Liver (tissue), 9 donors: ENCODE data around the gene LARGE1. TPM values are rescaled to one million over a fixed set of nuclear protein-coding genes. Genes with fewer than 3 reads are reported as not detected.

Source experiments
- DNase-seq: peaks from one replicate; pipeline ENCODE4 v3.0.0-alpha.2; 2017; ENCODE audit warnings: low spot score
- H3K27ac ChIP-seq, 2 donors: one replicate each; pipeline ENCODE4 v1.7.0; 2013; ENCODE audit warnings: inconsistent platforms in 2 of 2, low read length in 2 of 2, control low read depth in 1 of 2, low read depth in 1 of 2, mild to moderate bottlenecking in 1 of 2
- H3K27me3 ChIP-seq, 4 donors: one replicate each; pipeline versions ENCODE4 v1.6.1 to v1.7.0; 2013; ENCODE audit warnings: low read length in 3 of 4, inconsistent platforms in 1 of 4, mild to moderate bottlenecking in 1 of 4, moderate library complexity in 1 of 4; ENCODE audit not compliant: control insufficient read depth in 4 of 4, insufficient read depth in 4 of 4
- H3K36me3 ChIP-seq, 4 donors: one replicate each; pipeline versions ENCODE4 v1.6.1 to v1.7.0; 2013; ENCODE audit warnings: low read length in 3 of 4, mild to moderate bottlenecking in 3 of 4, low read depth in 1 of 4, moderate library complexity in 1 of 4; ENCODE audit not compliant: control insufficient read depth in 4 of 4, insufficient read depth in 3 of 4
- H3K4me1 ChIP-seq, 4 donors: one replicate each; pipeline versions ENCODE4 v1.6.1 to v1.7.0; 2013; ENCODE audit warnings: low read length in 3 of 4, mild to moderate bottlenecking in 3 of 4, moderate library complexity in 1 of 4; ENCODE audit not compliant: control insufficient read depth in 4 of 4, insufficient read depth in 4 of 4
- H3K4me3 ChIP-seq, 3 donors: one replicate each; pipeline versions ENCODE4 v1.6.1 to v1.7.0; 2013; ENCODE audit warnings: low read length in 3 of 3, control low read depth in 1 of 3, low read depth in 1 of 3, mild to moderate bottlenecking in 1 of 3
- H3K9ac ChIP-seq, 2 donors: one replicate each; pipeline ENCODE4 v1.7.0; 2013; ENCODE audit warnings: low read length in 2 of 2, mild to moderate bottlenecking in 2 of 2, moderate library complexity in 2 of 2, control low read depth in 1 of 2, low read depth in 1 of 2
- H3K9me3 ChIP-seq, 4 donors: one replicate each; pipeline versions ENCODE4 v1.6.1 to v1.7.0; 2013; ENCODE audit warnings: low read length in 3 of 4; ENCODE audit not compliant: control insufficient read depth in 4 of 4
- ATF3 ChIP-seq: IDR thresholded peaks from 2 replicates; pipeline ENCODE4 v1.6.1; 2016; ENCODE audit warnings: antibody characterized with exemption
- CTCF ChIP-seq: fragments of 150-350 bp; IDR thresholded peaks from 2 replicates; pipeline ENCODE4 v1.5.1; 2017; ENCODE audit warnings: improper control_type of control experiment, low read depth, low read length; ENCODE audit not compliant: missing input control
- EGR1 ChIP-seq, 2 donors: IDR thresholded peaks; 2 replicates each; pipeline ENCODE4 v1.6.1; 2016 to 2018; ENCODE audit warnings: antibody characterized with exemption in 2 of 2, low read depth in 2 of 2
- FOXA2 ChIP-seq: IDR thresholded peaks from 2 replicates; pipeline ENCODE4 v1.6.1; 2016; ENCODE audit warnings: antibody characterized with exemption
- GABPA ChIP-seq, 2 donors: IDR thresholded peaks in 1 of 2; conservative IDR thresholded peaks in 1 of 2; 2 replicates each; pipeline ENCODE4 v1.6.1; 2016; ENCODE audit warnings: antibody characterized with exemption in 2 of 2, mild to moderate bottlenecking in 1 of 2, moderate library complexity in 1 of 2
- HNF4G ChIP-seq: IDR thresholded peaks from 2 replicates; pipeline ENCODE4 v1.6.1; 2016; ENCODE audit warnings: antibody characterized with exemption
- JUND ChIP-seq, 2 donors: IDR thresholded peaks; 2 replicates each; pipeline ENCODE4 v1.6.1; 2016; ENCODE audit warnings: antibody characterized with exemption in 2 of 2
- MAX ChIP-seq: IDR thresholded peaks from 2 replicates; pipeline ENCODE4 v1.6.1; 2016; ENCODE audit warnings: antibody characterized with exemption
- NR2F2 ChIP-seq: IDR thresholded peaks from 2 replicates; pipeline ENCODE4 v1.6.1; 2016; ENCODE audit warnings: antibody characterized with exemption
- RAD21 ChIP-seq, 2 donors: IDR thresholded peaks; 2 replicates each; pipeline ENCODE4 v1.6.1; 2016; ENCODE audit warnings: antibody characterized with exemption in 2 of 2, mild to moderate bottlenecking in 2 of 2
- REST ChIP-seq: IDR thresholded peaks from 2 replicates; pipeline ENCODE4 v1.6.1; 2016; ENCODE audit warnings: antibody characterized with exemption, mild to moderate bottlenecking
- RXRA ChIP-seq, 2 donors: IDR thresholded peaks; 2 replicates each; pipeline ENCODE4 v1.6.1; 2017 to 2018; ENCODE audit warnings: antibody characterized with exemption in 2 of 2, mild to moderate bottlenecking in 1 of 2
- SP1 ChIP-seq: IDR thresholded peaks from 2 replicates; pipeline ENCODE4 v1.6.1; 2018; ENCODE audit warnings: antibody characterized with exemption, mild to moderate bottlenecking
- TAF1 ChIP-seq: conservative IDR thresholded peaks from 2 replicates; pipeline ENCODE4 v1.6.1; 2016; ENCODE audit warnings: antibody characterized with exemption, mild to moderate bottlenecking
- YY1 ChIP-seq: IDR thresholded peaks from 2 replicates; pipeline ENCODE4 v1.6.1; 2016; ENCODE audit warnings: antibody characterized with exemption, mild to moderate bottlenecking
- ZBTB33 ChIP-seq: IDR thresholded peaks from 2 replicates; pipeline ENCODE4 v1.6.1; 2016; ENCODE audit warnings: antibody characterized with exemption
- WGBS: extraction: QIAGEN DNeasy Blood & Tissue Kit; methylation state at CpG from one replicate; pipeline ENCODE4 v1.1.7; 2013; 5-methylcytosine and 5-hydroxymethylcytosine counted together
- polyA plus RNA-seq, 2 donors: library from polyadenylated mRNA; stranded (reverse) in 1 of 2; unstranded in 1 of 2; fragments of 200-250 nt in 1 of 2; fragments of >200 nt in 1 of 2; fragmentation: Nextera tagmentation in 1 of 2; extraction: Ambion mirVana in 1 of 2; gene quantifications; one replicate each; pipeline versions ENCODE4 v1.2.1 to v1.2.3, GENCODE V29; 2013 to 2015
- total RNA-seq, 2 donors: library from RNA; depleted of rRNA; stranded (reverse); fragments of >200 nt; gene quantifications; one replicate each; pipeline ENCODE4 v1.2.3, GENCODE V29; 2014
- donor health status: healthy.
- donor health status: healthy.
- donor health status: healthy.
- donor health status: healthy.
- donor health status: healthy.

Gene LARGE1
- total and polyA plus RNA-seq, 4 donors, result 2.3 to 14.1 (median 5.7) TPM

- no peak overlapping the region for H3K27ac ChIP-seq
- no peaks in the 10 kb centered on the region for H3K27me3 ChIP-seq
- TF ChIP-seq NR2F2 (no peak), SP1 (no peak), ATF3 (no peak), JUND (IDR thresholded peaks at IDR 0.05) (no peak), RXRA (IDR thresholded peaks at IDR 0.05) (no peak), RAD21 (IDR thresholded peaks at IDR 0.05) (no peak), ZBTB33 (no peak), TAF1 (no peak), REST (no peak)
- no peaks in the 10 kb centered on the region for H3K4me1 ChIP-seq
- H3K9me3 ChIP-seq, result no peaks in the 10 kb centered on the region
- DNase-seq, result no peak
- no peak overlapping the region for H3K9ac ChIP-seq
- H3K36me3 ChIP-seq, result no peaks in the 10 kb centered on the region
- H3K4me3 ChIP-seq, result no peak overlapping the region
- WGBS, result 94% methylated on average over 3 of the region's 3 CpGs
Measured at GRCh38 chr22:33680632-33681031, 239.6 kb downstream of the LARGE1 start.

GRCh38 chr22:33678523-33678922 lies 241.8 kb downstream of the LARGE1 start:
- Histone ChIP-seq H3K9me3 (no peaks in the 10 kb centered on the region), H3K4me3 (no peak overlapping the region), H3K9ac (no peak overlapping the region), H3K36me3 (no peaks in the 10 kb centered on the region), H3K4me1 (no peaks in the 10 kb centered on the region), H3K27me3 (no peaks in the 10 kb centered on the region), H3K27ac (no peak overlapping the region)
- TF ChIP-seq RAD21 (IDR thresholded peaks at IDR 0.05) (no peak), NR2F2 (no peak), CTCF (no peak), TAF1 (no peak)
- no peak for DNase-seq
- WGBS, result 91% methylated on average over 11 of the region's 11 CpGs

- no peaks in the 10 kb centered on the region for H3K9me3 ChIP-seq
- H3K4me3 ChIP-seq, result no peak overlapping the region
- H3K27me3 ChIP-seq, result no peaks in the 10 kb centered on the region
- H3K4me1 ChIP-seq, result no peaks in the 10 kb centered on the region
- no peak overlapping the region for H3K27ac ChIP-seq
- no peak overlapping the region for H3K9ac ChIP-seq
- H3K36me3 ChIP-seq, result no peaks in the 10 kb centered on the region
- 78% methylated on average over 4 of the region's 4 CpGs for WGBS
- DNase-seq, result no peak
- TF ChIP-seq SP1 (no peak), HNF4G (no peak), FOXA2 (no peak), RAD21 (IDR thresholded peaks at IDR 0.05) (no peak), NR2F2 (no peak), JUND (IDR thresholded peaks at IDR 0.05) (no peak), REST (no peak), ATF3 (no peak), TAF1 (no peak), GABPA (IDR thresholded peaks at IDR 0.05 in 1 of 2, conservative IDR thresholded peaks at IDR 0.05 in 1 of 2) (no peak), YY1 (no peak), EGR1 (IDR thresholded peaks at IDR 0.05; ENCODE audit: low read depth in 2 of 2) (no peak), MAX (no peak)
Measured at GRCh38 chr22:33677536-33677935, 242.7 kb downstream of the LARGE1 start.
